SHP77 treated with DMSO at 0.1 percent for 48 hours (cell line): ENCODE measurements around the gene NPDC1.

Experiments used
- DNase-seq: peaks from one replicate; lab custom pipeline; 2025; lab: John Stamatoyannopoulos, UW

Gene NPDC1, protein sequence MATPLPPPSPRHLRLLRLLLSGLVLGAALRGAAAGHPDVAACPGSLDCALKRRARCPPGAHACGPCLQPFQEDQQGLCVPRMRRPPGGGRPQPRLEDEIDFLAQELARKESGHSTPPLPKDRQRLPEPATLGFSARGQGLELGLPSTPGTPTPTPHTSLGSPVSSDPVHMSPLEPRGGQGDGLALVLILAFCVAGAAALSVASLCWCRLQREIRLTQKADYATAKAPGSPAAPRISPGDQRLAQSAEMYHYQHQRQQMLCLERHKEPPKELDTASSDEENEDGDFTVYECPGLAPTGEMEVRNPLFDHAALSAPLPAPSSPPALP

DNA sequence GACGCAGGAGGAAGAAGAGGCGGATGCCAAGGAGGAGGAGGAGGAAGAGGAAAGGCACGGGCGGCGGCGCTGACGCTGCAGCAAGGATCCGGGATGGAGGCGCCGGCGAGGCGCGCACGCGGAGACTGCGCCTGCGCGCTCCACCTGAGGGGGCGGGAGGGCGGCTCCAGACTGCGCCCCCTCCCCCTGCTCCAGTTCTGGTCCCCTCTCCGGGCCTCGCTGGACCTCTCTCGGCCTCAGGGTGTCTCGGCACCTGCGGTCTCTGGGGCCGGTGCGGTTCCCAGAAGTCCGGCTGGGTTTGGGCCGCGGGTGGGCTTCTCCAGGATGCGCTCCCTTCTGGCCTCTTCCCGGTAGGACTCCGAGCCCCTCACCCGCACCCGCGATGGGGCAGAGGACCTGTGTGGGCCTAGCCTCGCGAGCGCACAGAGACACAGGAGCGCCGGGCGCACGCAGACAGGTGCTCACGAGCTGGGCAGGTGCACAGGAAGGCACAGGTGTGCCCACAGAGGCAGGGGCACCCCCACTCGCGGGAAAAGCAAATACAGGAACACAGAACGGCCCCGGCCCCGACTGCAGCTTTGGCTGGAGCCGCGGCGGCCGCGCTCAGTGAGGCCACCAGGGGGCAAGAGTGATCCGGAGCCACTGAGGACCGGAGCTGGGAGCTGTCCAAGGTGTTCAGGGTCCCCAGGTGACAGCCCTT is at the start of gene NPDC1:
Gene NPDC1, minus strand, starts transcription at position 90 of the 700 bp plus-strand sequence. CDS start 188 bp downstream, outside the sequence.
- DNase-seq: peak; percentile 53

GRCh38 chr9:137089232-137089947 is 43.4 kb upstream of the NPDC1 start:
- no peak for DNase-seq

GRCh38 chr9:137088121-137088520 is 42.1 kb upstream of the NPDC1 start:
- no peak for DNase-seq

- DNase-seq: no peak
These were observed 41.5 kb upstream of the NPDC1 start for GRCh38 chr9:137087409-137087925.

DNA sequence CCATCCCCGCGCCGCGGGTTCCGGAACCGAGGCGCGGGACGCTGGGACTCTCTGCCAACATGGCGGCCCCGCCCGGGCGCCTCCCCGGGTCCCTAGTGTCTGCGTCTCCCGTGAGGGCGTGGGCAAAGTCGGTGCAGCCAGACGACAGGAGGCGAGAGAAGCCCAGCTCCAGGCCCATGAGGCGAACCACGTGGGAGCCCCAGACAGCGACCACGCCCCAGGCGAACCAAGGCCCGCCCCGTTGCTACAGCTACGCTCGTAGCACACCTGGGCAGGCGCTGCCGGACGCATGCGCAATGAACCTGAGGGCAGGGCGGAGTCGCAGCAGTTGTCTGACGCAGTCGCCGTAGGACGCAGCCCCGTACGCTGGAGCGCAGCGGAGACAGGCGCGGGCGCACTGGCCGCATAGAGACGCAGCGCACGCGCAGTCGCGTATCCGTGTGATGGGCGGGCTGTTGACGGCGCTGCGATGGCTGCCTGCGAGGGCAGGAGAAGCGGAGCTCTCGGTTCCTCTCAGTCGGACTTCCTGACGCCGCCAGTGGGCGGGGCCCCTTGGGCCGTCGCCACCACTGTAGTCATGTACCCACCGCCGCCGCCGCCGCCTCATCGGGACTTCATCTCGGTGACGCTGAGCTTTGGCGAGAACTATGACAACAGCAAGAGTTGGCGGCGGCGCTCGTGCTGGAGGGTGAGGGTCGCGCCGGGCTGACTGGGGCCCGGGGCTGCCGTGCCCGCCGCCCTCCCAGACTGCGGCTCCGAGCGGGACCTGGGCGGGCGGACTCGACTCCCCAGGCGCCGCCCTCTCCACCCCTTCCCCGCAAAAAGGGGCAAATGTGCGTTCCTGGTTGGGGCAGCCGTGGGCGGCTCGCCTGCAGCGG is 40.8 kb upstream of the NPDC1 start, which contains the start of gene MAN1B1:
Gene MAN1B1, plus strand, starts transcription at position 455 of the 878 bp plus-strand sequence. Its CDS starts 15 bp downstream, at position 470.
- DNase-seq: peak; percentile 99

DNA sequence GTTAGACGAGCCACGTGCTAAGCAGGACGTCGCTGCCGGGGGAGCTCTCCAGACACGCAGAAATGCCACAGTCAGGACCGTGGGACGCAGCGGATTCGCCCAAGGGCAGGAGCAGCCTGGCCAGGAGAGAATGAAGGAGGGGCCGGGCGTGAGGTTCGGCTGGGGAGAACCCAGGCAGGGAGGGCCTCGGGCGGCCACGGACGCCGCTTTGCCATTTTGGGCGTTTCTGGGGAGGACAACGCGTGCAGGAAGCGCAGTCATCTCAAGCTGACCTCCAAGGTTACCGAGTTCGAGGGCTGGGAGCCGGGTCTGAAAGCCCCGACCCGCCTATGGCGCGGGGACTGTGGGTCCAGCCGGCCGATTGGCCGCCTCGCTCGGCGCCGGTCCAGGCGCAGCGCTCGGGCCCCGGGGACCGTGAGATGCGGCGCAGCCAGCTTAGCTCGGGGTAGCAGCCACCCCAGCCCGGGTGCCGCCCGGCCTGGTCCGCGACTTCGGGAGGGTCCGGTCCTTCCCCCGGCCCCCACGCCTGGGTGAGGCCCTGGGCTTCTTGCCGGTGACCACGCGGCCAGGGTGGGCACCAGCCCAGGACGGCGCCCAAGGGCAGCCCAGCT is 40.0 kb upstream of the NPDC1 start:
- no peak for DNase-seq

DNA sequence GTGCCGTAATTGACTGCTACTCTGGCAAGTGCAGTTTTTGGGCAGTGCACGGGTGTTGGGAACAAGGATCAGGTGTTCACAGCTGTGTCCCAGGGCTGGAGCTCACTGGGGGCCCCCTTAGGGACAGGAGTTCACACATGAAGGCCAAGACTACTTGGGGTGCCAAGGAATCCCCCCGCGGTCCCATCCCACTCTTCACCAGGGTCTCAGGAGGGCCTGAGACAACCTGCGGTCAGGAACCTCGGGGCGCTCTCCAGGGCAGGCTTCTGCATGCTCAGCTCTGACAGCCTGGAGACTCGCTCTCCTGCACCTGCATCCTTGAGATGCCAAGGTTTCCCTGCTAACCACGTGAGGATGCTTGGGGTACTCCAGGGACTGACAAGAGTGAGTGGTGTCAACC is 38.5 kb upstream of the NPDC1 start:
- DNase-seq: no peak

- DNase-seq: no peak
These were observed 37.5 kb upstream of the NPDC1 start for GRCh38 chr9:137083394-137084004.

GRCh38 chr9:137082925-137083290 is 36.9 kb upstream of the NPDC1 start:
- no peak for DNase-seq

DNA sequence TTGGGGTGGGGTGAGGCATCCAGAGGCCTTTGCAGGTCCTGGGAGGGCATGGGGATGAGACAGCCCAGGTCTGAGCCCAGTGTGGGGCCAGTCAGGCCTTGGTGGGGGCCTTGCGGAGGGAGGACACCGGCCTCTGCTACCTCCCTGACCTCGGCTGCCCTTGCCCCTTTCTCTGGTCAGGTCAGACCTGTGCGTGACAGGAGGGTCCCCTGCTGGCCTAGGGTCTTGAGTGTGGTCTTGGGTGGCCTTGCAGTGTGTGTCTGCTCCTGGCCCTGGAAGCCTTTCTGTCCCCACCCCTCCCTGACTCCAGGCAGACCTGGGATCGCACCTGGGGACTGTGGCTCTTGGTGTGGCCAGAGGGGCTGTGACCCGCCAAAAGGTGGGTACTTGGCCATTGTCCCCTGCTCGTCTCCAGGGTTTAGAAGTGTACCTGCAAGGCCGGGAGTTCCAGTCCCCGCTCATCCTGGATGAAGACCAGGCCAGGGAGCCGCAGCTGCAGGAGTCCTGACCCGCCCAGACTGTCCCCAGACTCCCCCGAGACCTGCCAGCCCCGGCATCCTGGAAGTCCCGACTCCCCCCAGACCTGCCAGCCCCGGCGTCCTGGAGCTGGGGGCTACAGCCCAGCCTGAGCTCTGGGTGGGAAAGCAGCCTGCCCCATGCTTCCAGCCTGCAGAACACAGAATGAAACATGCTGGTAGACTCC is 36.4 kb upstream of the NPDC1 start:
- DNase-seq: no peak

- DNase-seq: no peak
These were observed 34.5 kb upstream of the NPDC1 start for GRCh38 chr9:137080260-137081122.

GRCh38 chr9:137079401-137079787 is 33.4 kb upstream of the NPDC1 start:
- no peak for DNase-seq

- no peak for DNase-seq
These were observed 32.9 kb upstream of the NPDC1 start for GRCh38 chr9:137078701-137079400.

GRCh38 chr9:137077758-137078693 is 32.0 kb upstream of the NPDC1 start:
- no peak for DNase-seq

DNA sequence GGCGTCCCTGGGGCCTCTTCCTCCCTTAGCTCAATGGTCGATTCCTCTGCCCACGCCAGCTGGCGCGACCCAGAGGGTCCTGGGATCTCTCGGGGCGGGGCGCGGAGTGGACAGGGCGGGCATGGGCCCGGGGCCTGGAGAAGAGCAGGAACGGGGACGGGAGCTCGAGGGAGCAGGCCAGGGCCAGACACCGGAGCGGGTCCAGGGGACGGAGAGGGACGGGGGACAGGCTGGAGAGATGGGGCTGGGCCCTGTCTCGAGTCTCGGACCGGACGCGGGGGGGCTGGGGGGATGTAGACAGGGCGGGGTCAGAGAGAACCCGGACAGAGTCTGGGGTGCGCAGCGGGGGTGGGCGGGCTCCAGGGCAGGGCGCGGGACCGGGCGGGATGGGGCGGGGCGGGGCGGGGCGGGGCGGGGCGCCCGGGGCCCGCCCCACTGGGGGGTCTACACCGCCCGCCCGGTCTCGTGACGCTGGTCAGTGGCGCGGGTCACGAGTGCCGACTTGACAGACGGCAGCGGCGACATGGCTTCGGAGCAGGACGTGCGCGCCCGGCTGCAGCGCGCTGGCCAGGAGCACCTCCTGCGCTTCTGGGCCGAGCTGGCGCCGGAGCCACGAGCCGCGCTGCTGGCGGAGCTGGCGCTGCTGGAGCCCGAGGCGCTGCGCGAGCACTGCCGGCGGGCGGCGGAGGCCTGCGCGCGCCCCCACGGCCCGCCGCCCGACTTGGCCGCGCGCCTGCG is 31.2 kb upstream of the NPDC1 start, which contains the start of gene UAP1L1:
Gene UAP1L1, plus strand, starts transcription at position 508 of the 738 bp plus-strand sequence. Its CDS starts 16 bp downstream, at position 524.
- no peak for DNase-seq

GRCh38 chr9:137076636-137077009 is 30.6 kb upstream of the NPDC1 start:
- DNase-seq: no peak
